H1 (cell line): ENCODE results near the gene ACVRL1. TPM values are rescaled to one million over a fixed set of nuclear protein-coding genes. Genes with fewer than 3 reads are reported as not detected.

Experiments
- CTCF ChIA-PET: fragments of 300-600 bp; sonication (Branson Sonifier 250); formaldehyde crosslinking; loops from one replicate; lab custom pipeline; 2021; ENCODE audit not compliant: partially characterized antibody; lab: Charles Lee
- POLR2A ChIA-PET: fragments of 300-600 bp; sonication (Branson Sonifier 250); formaldehyde crosslinking; loops from one replicate; lab custom pipeline; 2021; ENCODE audit warnings: inconsistent platforms; ENCODE audit not compliant: partially characterized antibody; lab: Charles Lee
- DNase-seq, 2 experiments: peaks; one replicate each; pipeline versions ENCODE4 v3.0.0 to v3.0.0-alpha.2; 2010 to 2022; ENCODE audit warnings: low spot score in 2 of 2, low read depth in 1 of 2, mixed read lengths in 1 of 2
- FAIRE-seq: peaks from 2 replicates; lab custom pipeline; 2011; peaks lifted over from hg19 to GRCh38; lab: Jason Lieb, UNC
- H2AFZ ChIP-seq: 2 replicates; pipeline ENCODE4 v1.8.1; 2012; ENCODE audit warnings: low read length, inconsistent platforms
- H2AK5ac ChIP-seq: 2 replicates; pipeline ENCODE4 v1.6.1; 2013; ENCODE audit warnings: low read depth, low read length
- H2BK120ac ChIP-seq: replicated peaks from 2 replicates; pipeline ENCODE3; 2013; ENCODE audit warnings: low read depth, low read length, inconsistent platforms
- H2BK12ac ChIP-seq: 2 replicates; pipeline ENCODE4 v1.6.1; 2013; ENCODE audit warnings: low read depth, low read length
- H2BK15ac ChIP-seq: 2 replicates; pipeline ENCODE4 v1.6.1; 2013; ENCODE audit warnings: low read length
- H2BK20ac ChIP-seq: 2 replicates; pipeline ENCODE4 v1.6.1; 2013; ENCODE audit warnings: low read length
- H2BK5ac ChIP-seq: 2 replicates; pipeline ENCODE4 v1.6.1; 2013; ENCODE audit warnings: low read depth, low read length
- H3K14ac ChIP-seq: 2 replicates; pipeline ENCODE4 v1.6.1; 2013; ENCODE audit warnings: inconsistent platforms; ENCODE audit not compliant: insufficient read length
- H3K18ac ChIP-seq: 2 replicates; pipeline ENCODE4 v1.6.1; 2013; ENCODE audit warnings: low read length; ENCODE audit errors: extremely low read depth
- H3K23ac ChIP-seq: 2 replicates; pipeline ENCODE4 v1.6.1; 2013; ENCODE audit warnings: inconsistent platforms; ENCODE audit not compliant: insufficient read length
- H3K23me2 ChIP-seq: 2 replicates; pipeline ENCODE4 v1.6.1; 2013; ENCODE audit warnings: low read depth, low read length
- H3K27ac ChIP-seq: 2 replicates; pipeline ENCODE4 v1.6.1; 2011; ENCODE audit warnings: low read depth, low read length, inconsistent platforms
- H3K27me3 ChIP-seq, 4 experiments: replicated peaks in 1 of 4; 1 replicate in 1 of 4; 2 replicates in 3 of 4; pipeline versions ENCODE4 v1.6.1 to v1.8.1; 2011 to 2013; ENCODE audit warnings: low read length in 3 of 4, mild to moderate bottlenecking in 3 of 4, inconsistent platforms in 2 of 4, mixed read lengths in 2 of 4, moderate library complexity in 1 of 4; ENCODE audit not compliant: control insufficient read depth in 3 of 4, insufficient read depth in 3 of 4; ENCODE audit errors: extremely low read depth in 1 of 4
- H3K36me3 ChIP-seq, 4 experiments: 2 replicates each; pipeline versions ENCODE4 v1.6.1 to v1.8.1; 2011 to 2013; ENCODE audit warnings: mild to moderate bottlenecking in 4 of 4, low read length in 3 of 4, moderate library complexity in 2 of 4, control low read depth in 1 of 4, inconsistent platforms in 1 of 4; ENCODE audit not compliant: insufficient read depth in 4 of 4, control insufficient read depth in 2 of 4
- H3K4ac ChIP-seq: replicated peaks from 2 replicates; pipeline ENCODE3; 2013; ENCODE audit warnings: low read length, low read depth, mixed read lengths, inconsistent platforms; ENCODE audit not compliant: insufficient read length
- H3K4me1 ChIP-seq, 4 experiments: replicated peaks in 1 of 4; 1 replicate in 1 of 4; 2 replicates in 3 of 4; pipeline versions ENCODE4 v1.6.1 to v1.8.1; 2011 to 2013; ENCODE audit warnings: low read length in 3 of 4, inconsistent platforms in 2 of 4, mixed read lengths in 1 of 4; ENCODE audit not compliant: insufficient read depth in 4 of 4, control insufficient read depth in 3 of 4
- H3K4me2 ChIP-seq, 2 experiments: 2 replicates each; pipeline versions ENCODE4 v1.6.1 to v1.8.1; 2011 to 2013; ENCODE audit warnings: low read depth in 2 of 2, low read length in 2 of 2, control low read depth in 1 of 2, inconsistent platforms in 1 of 2, mild to moderate bottlenecking in 1 of 2; ENCODE audit not compliant: insufficient read depth in 1 of 2
- H3K4me3 ChIP-seq, 4 experiments: fragments of 200-600, 300-600 bp in 1 of 4; sonication (generic), shearing (Covaris generic), sonication (Bioruptor Twin) in 1 of 4; 2 replicates each; pipeline versions ENCODE4 v1.5.1 to v1.8.1; 2011 to 2016; ENCODE audit warnings: low read length in 4 of 4, low read depth in 3 of 4, control low read depth in 2 of 4, inconsistent platforms in 2 of 4, mild to moderate bottlenecking in 2 of 4, mixed read lengths in 1 of 4, moderate library complexity in 1 of 4; ENCODE audit not compliant: insufficient read depth in 2 of 4; ENCODE audit errors: extremely low read depth in 1 of 4
- H3K56ac ChIP-seq: replicated peaks from 2 replicates; pipeline ENCODE3; 2013; ENCODE audit warnings: low read depth, mild to moderate bottlenecking, mixed read lengths, low read length, inconsistent platforms; ENCODE audit not compliant: insufficient read length
- H3K79me1 ChIP-seq: 2 replicates; pipeline ENCODE4 v1.6.1; 2013; ENCODE audit warnings: low read depth, low read length, control low read depth
- H3K79me2 ChIP-seq, 2 experiments: 2 replicates each; pipeline versions ENCODE4 v1.6.1 to v1.8.1; 2012 to 2013; ENCODE audit warnings: low read length in 2 of 2, mild to moderate bottlenecking in 2 of 2, inconsistent platforms in 1 of 2; ENCODE audit not compliant: insufficient read depth in 2 of 2, control insufficient read depth in 1 of 2
- H3K9ac ChIP-seq, 4 experiments: replicated peaks in 1 of 4; 1 replicate in 1 of 4; 2 replicates in 3 of 4; pipeline versions ENCODE4 v1.6.1 to v1.8.1; 2011 to 2013; ENCODE audit warnings: low read depth in 3 of 4, low read length in 3 of 4, control low read depth in 2 of 4, mild to moderate bottlenecking in 2 of 4, moderate library complexity in 2 of 4, inconsistent platforms in 1 of 4; ENCODE audit errors: extremely low read depth in 1 of 4
- H3K9me3 ChIP-seq, 2 experiments: 2 replicates each; pipeline versions ENCODE4 v1.6.1 to v1.8.1; 2012 to 2013; ENCODE audit warnings: mild to moderate bottlenecking in 2 of 2, moderate library complexity in 2 of 2, control low read depth in 1 of 2, inconsistent platforms in 1 of 2, low read depth in 1 of 2, low read length in 1 of 2, mixed read lengths in 1 of 2; ENCODE audit not compliant: insufficient read depth in 2 of 2
- H4K20me1 ChIP-seq, 2 experiments: replicated peaks in 1 of 2; 2 replicates each; pipeline versions ENCODE3 to v1.8.1; 2011 to 2013; ENCODE audit warnings: inconsistent platforms in 2 of 2, low read length in 2 of 2, mild to moderate bottlenecking in 1 of 2; ENCODE audit not compliant: insufficient read depth in 2 of 2, control insufficient read depth in 1 of 2
- H4K5ac ChIP-seq: 2 replicates; pipeline ENCODE4 v1.6.1; 2013; ENCODE audit warnings: low read length, low read depth, mixed read lengths, inconsistent platforms; ENCODE audit not compliant: insufficient read length
- H4K8ac ChIP-seq: 2 replicates; pipeline ENCODE4 v1.8.0; 2013; ENCODE audit warnings: mild to moderate bottlenecking, moderate library complexity, low read length, inconsistent platforms; ENCODE audit not compliant: insufficient read depth; ENCODE audit errors: extremely low read depth
- H4K91ac ChIP-seq: replicated peaks from 2 replicates; pipeline ENCODE3; 2013; ENCODE audit warnings: low read length, mixed read lengths, inconsistent platforms; ENCODE audit not compliant: insufficient read length
- CHD1 ChIP-seq: IDR thresholded peaks from 2 replicates; pipeline ENCODE4 v1.6.1; 2012; ENCODE audit warnings: low read depth, low read length, improper control_type of control experiment
- NRF1 ChIP-seq: IDR thresholded peaks from 2 replicates; pipeline ENCODE4 v1.6.1; 2011; ENCODE audit warnings: mild to moderate bottlenecking, low read depth, low read length, improper control_type of control experiment
- RNF2 ChIP-seq: fragments of 200-900, 300-1000 bp; sonication (generic); IDR thresholded peaks from 2 replicates; pipeline ENCODE4 v1.7.1; 2016; ENCODE audit warnings: borderline replicate concordance, low read depth, mild to moderate bottlenecking, antibody characterized with exemption, low read length; ENCODE audit not compliant: poor library complexity, severe bottlenecking; ENCODE audit errors: missing control alignments
- SIN3A ChIP-seq, 2 experiments: IDR thresholded peaks in 1 of 2; conservative IDR thresholded peaks in 1 of 2; 2 replicates each; pipeline ENCODE4 v1.6.1; 2011 to 2012; ENCODE audit warnings: low read length in 2 of 2, improper control_type of control experiment in 1 of 2, low read depth in 1 of 2, mild to moderate bottlenecking in 1 of 2
- ZNF274 ChIP-seq: IDR thresholded peaks from 2 replicates; pipeline ENCODE4 v1.7.0; 2012; ENCODE audit warnings: low read length, borderline replicate concordance; ENCODE audit errors: extremely low read depth
- WGBS, 2 experiments: shearing (Covaris generic) in 1 of 2; methylation state at CpG; one replicate each; pipeline versions ENCODE4 v1.1.6 to v1.1.7; 2013 to 2015; ENCODE audit warnings: low lambda C conversion rate in 2 of 2, mixed read lengths in 2 of 2, inconsistent platforms in 1 of 2, low coverage in 1 of 2, missing lambda C conversion rate in 1 of 2; ENCODE audit not compliant: insufficient replicate concordance in 2 of 2, insufficient coverage in 1 of 2, insufficient read length in 1 of 2; ENCODE audit errors: extremely low coverage in 1 of 2, missing lambda C conversion rate in 1 of 2; 5-methylcytosine and 5-hydroxymethylcytosine counted together
- polyA plus RNA-seq, 7 experiments: library from polyadenylated mRNA; depleted of rRNA in 3 of 7; stranded (reverse) in 5 of 7; unstranded in 2 of 7; fragments of >200 nt in 5 of 7; fragments of 200-250 nt in 2 of 7; gene quantifications; 1 replicate in 5 of 7; 2 replicates in 1 of 7; 4 replicates in 1 of 7; pipeline versions ENCODE4 v1.2.1 to v1.2.3, GENCODE V29; 2011 to 2013; ENCODE audit warnings: missing spikeins in 2 of 7, mixed read lengths in 2 of 7
- total RNA-seq: library from RNA; stranded (reverse); fragmentation: NEBNext Ultra II Directional; extraction: Animal tissue kit (Norgen Biotek cat#: 25700); gene quantifications from 2 replicates; pipeline ENCODE4 v1.2.1, GENCODE V29; 2021

The ACVRL1 gene
- total and polyA plus RNA-seq, 2 of the 8 experiments (the other 6 are each of a cell fraction or from before 2014, with no cell fraction given): 0.09 to 0.35 TPM

DNA sequence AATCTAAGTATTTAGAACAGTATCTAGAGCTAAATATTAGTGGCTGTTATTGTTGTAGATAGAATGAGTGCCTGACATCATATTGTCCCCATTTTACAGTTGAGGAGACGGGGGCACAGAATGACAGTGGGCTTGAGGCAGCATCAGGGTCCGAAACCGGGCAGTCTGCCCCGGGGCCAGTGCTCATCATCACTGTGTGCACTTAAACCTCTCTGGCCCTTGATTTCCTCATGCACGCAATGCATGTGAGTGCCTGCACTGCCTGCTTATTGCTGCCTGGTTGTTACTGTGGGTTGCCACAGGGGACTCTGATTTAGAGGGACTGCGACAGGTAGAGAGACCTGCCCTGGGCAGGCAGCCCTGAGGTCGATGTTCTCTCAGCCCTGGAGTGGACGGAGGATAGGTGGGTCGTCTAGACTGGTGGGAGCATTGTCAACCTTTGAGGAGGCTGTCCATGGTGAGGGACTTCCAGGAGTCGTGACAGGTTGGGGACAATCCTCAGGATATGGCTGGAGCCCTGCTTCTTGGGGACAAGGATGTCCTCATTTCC, 9.8 kb downstream of the ACVRL1 start:
- Histone ChIP-seq H2AK5ac (no peak overlapping the region), H4K5ac (no peak overlapping the region), H4K8ac (no peak overlapping the region), H2BK15ac (no peak overlapping the region), H2BK12ac (no peak overlapping the region), H3K56ac (no peak overlapping the region), H3K4me1 (peaks cover 2 to 11% (median 6%) of the 10 kb centered on the region in 4 experiments; a peak in 6 of 7 replicates), H3K18ac (no peak overlapping the region), H2BK20ac (no peak overlapping the region), H3K79me2 (no peaks in the 10 kb centered on the region), H2BK5ac (no peak overlapping the region), H3K9ac (no peak overlapping the region), H3K9me3 (no peaks in the 10 kb centered on the region), H3K27ac (no peak overlapping the region), H3K23me2 (no peaks in the 10 kb centered on the region), H3K14ac (no peak overlapping the region), H3K79me1 (no peaks in the 10 kb centered on the region), H4K91ac (no peak overlapping the region), H4K20me1 (no peaks in the 10 kb centered on the region), H3K4me3 (no peak overlapping the region), H3K36me3 (no peaks in the 10 kb centered on the region), H2AFZ (no peak overlapping the region), H3K27me3 (no peaks in the 10 kb centered on the region; a peak in 1 of 7 replicates), H2BK120ac (no peak overlapping the region), H3K4ac (no peak overlapping the region), H3K23ac (no peak overlapping the region), H3K4me2 (no peak overlapping the region)
- FAIRE-seq (no peak), DNase-seq (no peak)
- ChIA-PET CTCF (interaction anchor here (0.6 to 6.7 kb wide), 9 partner anchors 9 to 1949 kb away, joined by 3 to 77 read pairs (median 5); partner anchors contain the start of genes ACVRL1 and NR4A1), POLR2A (no interaction called here)
- TF ChIP-seq SIN3A (conservative IDR thresholded peaks at IDR 0.05 in 1 of 2, IDR thresholded peaks at IDR 0.05 in 1 of 2; ENCODE audit: low read depth in 1 of 2, low read length in 2 of 2) (no peak), CHD1 (no peak), NRF1 (no peak), ZNF274 (no peak), RNF2 (no peak)
- 93% methylated on average over 10 of the region's 10 CpGs; no CpG with 5 or more reads in 1 of the 2 experiments for WGBS, 2 experiments
